Stomach (tissue), 9 donors: ENCODE data around the gene ZNF25. TPM values are rescaled to one million over a fixed set of nuclear protein-coding genes. Genes with fewer than 3 reads are reported as not detected.
"Not testable (repeated sequence)": the region's sequence is repeated elsewhere in the genome, so short reads cannot be mapped to it uniquely, and the experiment has no call there.

Experiments
- DNase-seq, 2 donors: peaks; one replicate each; pipeline versions ENCODE4 v3.0.0 to v3.0.0-alpha.2; 2013 to 2019
- H3K27ac ChIP-seq, 5 donors: fragments of 200-600 bp in 4 of 5; sonication (generic) in 4 of 5; one replicate each; pipeline ENCODE4 v1.5.1; 2013 to 2019; ENCODE audit warnings: mild to moderate bottlenecking in 1 of 5, moderate library complexity in 1 of 5
- H3K27me3 ChIP-seq, 3 donors: fragments of 200-600 bp; sonication (generic); one replicate each; pipeline ENCODE4 v1.5.1; 2017 to 2019; ENCODE audit warnings: mixed run types in 1 of 3
- H3K36me3 ChIP-seq, 4 donors: fragments of 200-600 bp; sonication (generic); 1 replicate in 3 of 4; 2 replicates in 1 of 4; pipeline ENCODE4 v1.5.1; 2016 to 2019
- H3K4me1 ChIP-seq, 4 donors: fragments of 200-600 bp; sonication (generic); one replicate each; pipeline ENCODE4 v1.5.1; 2016 to 2019
- H3K4me3 ChIP-seq, 4 donors: fragments of 200-600 bp; sonication (generic) in 3 of 4; one replicate each; pipeline ENCODE4 v1.5.1; 2016 to 2019; ENCODE audit warnings: mild to moderate bottlenecking in 1 of 4
- H3K9me3 ChIP-seq, 4 donors: fragments of 200-600 bp; sonication (generic); one replicate each; pipeline ENCODE4 v1.5.1; 2016 to 2019
- EP300 ChIP-seq: sonication (generic); formaldehyde crosslinking; IDR thresholded peaks from one replicate; pipeline ENCODE4 v1.6.1; 2017; ENCODE audit warnings: antibody characterized with exemption
- POLR2A ChIP-seq, 4 donors: fragments of 450-650 bp; IDR thresholded peaks; one replicate each; pipeline ENCODE4 v1.6.1; 2016; ENCODE audit warnings: antibody characterized with exemption in 4 of 4, control low read depth in 2 of 4, mild to moderate bottlenecking in 1 of 4, moderate library complexity in 1 of 4
- POLR2AphosphoS5 ChIP-seq, 3 donors: sonication (generic); formaldehyde crosslinking; IDR thresholded peaks; one replicate each; pipeline ENCODE4 v1.6.1; 2016; ENCODE audit warnings: antibody characterized with exemption in 3 of 3
- whole genome bisulfite sequencing, 5 donors: extraction: QIAGEN DNeasy Blood & Tissue Kit in 3 of 5; methylation state at CpG; one replicate each; pipeline versions ENCODE4 v1.1.5 to v1.1.7; 2013 to 2018; 5-methylcytosine and 5-hydroxymethylcytosine counted together
- intact Hi-C: fragments of 100-400 bp; cut with DNase I; formaldehyde crosslinking; loops from one replicate; pipeline ENCODE4 v1.15.1; 2023; ENCODE audit warnings: low total_unique reads
- polyA plus RNA-seq, 3 donors: library from polyadenylated mRNA; stranded (reverse); fragments of 200-250 nt; gene quantifications; one replicate each; pipeline ENCODE4 v1.2.3, GENCODE V29; 2013
- total RNA-seq, 5 donors: library from RNA; depleted of rRNA; stranded (reverse); fragments of >200 nt; gene quantifications; one replicate each; pipeline versions ENCODE4 v1.1.0 to v1.2.3, GENCODE V29; 2014 to 2016
- TF ChIP-seq, protein P1 (sequence below), 7 experiments: fragments of 450-650 bp in 4 of 7; fragments of 200-600 bp in 3 of 7; sonication (generic) in 3 of 7; IDR thresholded peaks; one replicate each; pipeline ENCODE4 v1.5.1; 2016 to 2019; ENCODE audit warnings: antibody characterized with exemption in 7 of 7, control low read depth in 2 of 7, mild to moderate bottlenecking in 1 of 7
- donor health status: healthy with polysubstance abuse.
- donor health status: Bipolar disorder and iron deficiency.
- donor health status: healthy.

Gene ZNF25
- total and polyA plus RNA-seq, 8 donors = 3.7 to 23.9 (median 5.0) TPM

DNA sequence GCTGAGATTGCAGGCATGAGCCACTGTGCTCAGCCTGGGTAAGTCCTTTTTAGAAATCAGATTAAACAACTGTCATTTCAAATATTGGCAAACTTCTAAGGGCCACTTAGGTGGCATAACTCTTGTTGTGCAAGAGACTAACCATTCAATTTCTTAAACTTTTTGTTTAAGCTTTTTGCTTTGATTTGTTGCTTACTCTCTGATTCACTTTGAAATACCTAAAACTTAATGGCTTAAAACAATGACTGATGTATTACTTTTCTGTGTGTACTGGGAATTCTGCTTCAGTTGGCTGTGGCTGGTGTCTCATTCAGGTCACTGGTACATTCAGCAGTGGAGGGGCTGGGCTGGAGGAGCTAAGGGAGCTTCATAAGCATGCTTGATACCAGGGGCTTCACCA lies 28.9 kb downstream of the ZNF25 start:
- Histone ChIP-seq H3K27ac (no peak overlapping the region), H3K36me3 (peaks cover 11 to 57% (median 35%) of the 10 kb centered on the region in 4 donors), H3K4me3 (no peak overlapping the region), H3K9me3 (peaks cover 0 to 6% (median 0%) of the 10 kb centered on the region in 4 donors), H3K27me3 (no peaks in the 10 kb centered on the region), H3K4me1 (no peaks in the 10 kb centered on the region)
- intact Hi-C loops = no loop called here
- TF ChIP-seq, protein P1, sequence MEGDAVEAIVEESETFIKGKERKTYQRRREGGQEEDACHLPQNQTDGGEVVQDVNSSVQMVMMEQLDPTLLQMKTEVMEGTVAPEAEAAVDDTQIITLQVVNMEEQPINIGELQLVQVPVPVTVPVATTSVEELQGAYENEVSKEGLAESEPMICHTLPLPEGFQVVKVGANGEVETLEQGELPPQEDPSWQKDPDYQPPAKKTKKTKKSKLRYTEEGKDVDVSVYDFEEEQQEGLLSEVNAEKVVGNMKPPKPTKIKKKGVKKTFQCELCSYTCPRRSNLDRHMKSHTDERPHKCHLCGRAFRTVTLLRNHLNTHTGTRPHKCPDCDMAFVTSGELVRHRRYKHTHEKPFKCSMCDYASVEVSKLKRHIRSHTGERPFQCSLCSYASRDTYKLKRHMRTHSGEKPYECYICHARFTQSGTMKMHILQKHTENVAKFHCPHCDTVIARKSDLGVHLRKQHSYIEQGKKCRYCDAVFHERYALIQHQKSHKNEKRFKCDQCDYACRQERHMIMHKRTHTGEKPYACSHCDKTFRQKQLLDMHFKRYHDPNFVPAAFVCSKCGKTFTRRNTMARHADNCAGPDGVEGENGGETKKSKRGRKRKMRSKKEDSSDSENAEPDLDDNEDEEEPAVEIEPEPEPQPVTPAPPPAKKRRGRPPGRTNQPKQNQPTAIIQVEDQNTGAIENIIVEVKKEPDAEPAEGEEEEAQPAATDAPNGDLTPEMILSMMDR (IDR thresholded peaks at IDR 0.05) = no peak
- TF ChIP-seq POLR2A (IDR thresholded peaks at IDR 0.05) = no peak
- TF ChIP-seq EP300 = no peak
- no peak for TF ChIP-seq POLR2AphosphoS5 (IDR thresholded peaks at IDR 0.05)
- no peak for DNase-seq

DNA sequence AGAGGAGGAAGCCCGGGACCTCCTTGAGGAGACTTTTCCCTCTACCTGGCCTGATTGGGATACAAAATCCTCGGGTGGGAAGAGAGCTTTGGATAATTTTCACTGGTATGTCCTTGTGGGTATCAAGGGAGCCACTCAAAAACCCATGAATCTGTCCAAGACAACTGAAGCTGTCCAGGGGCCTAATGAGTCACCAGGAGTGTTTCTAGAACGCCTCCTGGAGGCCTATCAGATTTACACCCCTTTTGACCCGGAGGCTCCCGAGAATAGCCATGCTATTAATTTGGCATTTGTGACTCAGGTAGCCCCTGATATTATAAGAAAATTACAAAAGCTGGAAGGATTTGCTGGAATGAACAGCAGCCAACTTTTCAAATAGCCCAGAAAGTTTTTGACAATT lies 38.6 kb downstream of the ZNF25 start:
- Histone ChIP-seq H3K4me1 (no peaks in the 10 kb centered on the region), H3K9me3 (no peaks in the 10 kb centered on the region), H3K27ac (no peak overlapping the region), H3K27me3 (no peaks in the 10 kb centered on the region), H3K4me3 (no peak overlapping the region), H3K36me3 (no peaks in the 10 kb centered on the region)
- 69 to 77% (median 75%) methylated on average over 5 of the region's 5 CpGs for WGBS, 5 donors
- intact Hi-C loops = no loop called here
- TF ChIP-seq, protein P1 (IDR thresholded peaks at IDR 0.05) = no peak
- DNase-seq = no peak

- intact Hi-C loops = no loop called here
- WGBS, 5 donors = 29 to 58% (median 42%) methylated on average over 2 of the region's 2 CpGs
- no peak for TF ChIP-seq POLR2AphosphoS5 (IDR thresholded peaks at IDR 0.05)
- TF ChIP-seq EP300 = no peak
- TF ChIP-seq, protein P1 (IDR thresholded peaks at IDR 0.05) = no peak
- TF ChIP-seq POLR2A (IDR thresholded peaks at IDR 0.05) = no peak
Measured at GRCh38 chr10:37934791-37935190, 41.7 kb downstream of the ZNF25 start.

GRCh38 chr10:37930423-37930822 lies 46.0 kb downstream of the ZNF25 start:
- Histone ChIP-seq H3K27ac (no peak overlapping the region), H3K27me3 (no peaks in the 10 kb centered on the region), H3K9me3 (no peaks in the 10 kb centered on the region), H3K4me1 (no peaks in the 10 kb centered on the region), H3K36me3 (no peaks in the 10 kb centered on the region), H3K4me3 (no peak overlapping the region)
- TF ChIP-seq EP300 (no peak), POLR2AphosphoS5 (IDR thresholded peaks at IDR 0.05) (no peak), POLR2A (IDR thresholded peaks at IDR 0.05) (no peak)
- TF ChIP-seq, protein P1 (IDR thresholded peaks at IDR 0.05) = no peak
- intact Hi-C loops = no loop called here
- DNase-seq = no peak
- WGBS, 5 donors = 40 to 59% (median 53%) methylated on average over 2 of the region's 2 CpGs

More at GRCh38 chr10:37934791-37935190, 41.7 kb downstream of the ZNF25 start:
- DNase-seq = no peak
- no peaks in the 10 kb centered on the region for H3K9me3 ChIP-seq
- H3K27me3 ChIP-seq = no peaks in the 10 kb centered on the region
- no peaks in the 10 kb centered on the region for H3K36me3 ChIP-seq
- H3K27ac ChIP-seq = no peak overlapping the region
- H3K4me3 ChIP-seq = no peak overlapping the region
- H3K4me1 ChIP-seq = no peaks in the 10 kb centered on the region

- H3K4me3 ChIP-seq, H3K4me1 ChIP-seq, H3K36me3 ChIP-seq, H3K27me3 ChIP-seq, intact Hi-C loops, DNase-seq, H3K27ac ChIP-seq: not testable (repeated sequence)
- 74 to 91% (median 80%) methylated on average over 7 of the region's 7 CpGs for WGBS, 5 donors
- H3K9me3 ChIP-seq = peaks cover 0 to 24% (median 7%) of the 10 kb centered on the region in 4 donors
Measured at GRCh38 chr10:37908165-37908564, 68.3 kb downstream of the ZNF25 start.
